GM21423 (cell line): ENCODE measurements around the gene ACACA.
"Not testable (repeated sequence)": the region's sequence is repeated elsewhere in the genome, so short reads cannot be mapped to it uniquely, and the experiment has no call there.

Source experiments
- ATAC-seq: cut with Tn5 transposase; IDR thresholded peaks from one replicate; pipeline ENCODE4 v1.9.1; 2021; ENCODE audit warnings: mild to moderate bottlenecking, moderate library complexity; ENCODE audit not compliant: unreplicated experiment

ACACA gene

GRCh38 chr17:37346863-37347402, 59.7 kb downstream of the ACACA start:
- ATAC-seq: not testable (repeated sequence)

- ATAC-seq: no peak
Measured at GRCh38 chr17:37344519-37344918, 62.1 kb downstream of the ACACA start.

- ATAC-seq: no peak
Measured at GRCh38 chr17:37342589-37342988, 64.0 kb downstream of the ACACA start.

- no peak for ATAC-seq
Measured at GRCh38 chr17:37340804-37341203, 65.8 kb downstream of the ACACA start.

GRCh38 chr17:37339321-37339720, 67.3 kb downstream of the ACACA start:
- ATAC-seq: no peak

GRCh38 chr17:37338847-37339246, 67.8 kb downstream of the ACACA start:
- ATAC-seq: no peak

- no peak for ATAC-seq
Measured at GRCh38 chr17:37327341-37328090, 79.1 kb downstream of the ACACA start.

GRCh38 chr17:37322826-37323561, 83.6 kb downstream of the ACACA start:
- ATAC-seq: no peak

GRCh38 chr17:37322106-37322505, 84.5 kb downstream of the ACACA start:
- no peak for ATAC-seq

- ATAC-seq: no peak
Measured at GRCh38 chr17:37318931-37319594, 87.6 kb downstream of the ACACA start.

GRCh38 chr17:37317867-37318266, 88.8 kb downstream of the ACACA start:
- no peak for ATAC-seq

GRCh38 chr17:37315601-37316000, 91.0 kb downstream of the ACACA start:
- ATAC-seq: no peak

- ATAC-seq: no peak
Measured at GRCh38 chr17:37312137-37312923, 94.3 kb downstream of the ACACA start.

- no peak for ATAC-seq
Measured at GRCh38 chr17:37310940-37311339, 95.7 kb downstream of the ACACA start.

- no peak for ATAC-seq
Measured at GRCh38 chr17:37309051-37309450, 97.6 kb downstream of the ACACA start.

GRCh38 chr17:37305406-37305905, 101.2 kb downstream of the ACACA start:
- ATAC-seq: no peak

GRCh38 chr17:37301288-37301687, 105.3 kb downstream of the ACACA start:
- no peak for ATAC-seq

- no peak for ATAC-seq
Measured at GRCh38 chr17:37300683-37301082, 106.0 kb downstream of the ACACA start.

- no peak for ATAC-seq
Measured at GRCh38 chr17:37299257-37299980, 107.2 kb downstream of the ACACA start.

GRCh38 chr17:37295888-37296287, 110.7 kb downstream of the ACACA start:
- ATAC-seq: no peak
